Measurements from ENCODE around the gene TLL2.

The TLL2 gene

DNA sequence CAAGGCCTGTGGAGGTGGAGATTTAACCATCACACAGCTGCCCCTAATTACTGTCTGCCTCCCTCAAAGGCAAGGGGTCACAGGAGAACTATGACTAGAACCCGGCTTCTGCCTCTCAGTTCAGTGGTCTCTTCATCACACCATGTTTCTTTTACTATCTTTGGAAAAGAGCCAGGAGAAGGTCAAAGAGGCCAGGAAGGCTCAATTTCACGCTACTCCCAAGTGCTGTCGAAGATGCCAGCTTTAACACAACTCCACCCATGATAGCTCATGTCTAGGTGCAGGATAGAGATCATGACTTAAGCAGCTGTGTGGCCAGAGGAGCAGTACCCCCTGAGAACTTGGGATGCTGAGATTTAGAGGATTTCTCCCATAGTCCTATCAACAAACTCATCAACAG, 94.4 kb downstream of the TLL2 start:
- no peak for DNase-seq

DNA sequence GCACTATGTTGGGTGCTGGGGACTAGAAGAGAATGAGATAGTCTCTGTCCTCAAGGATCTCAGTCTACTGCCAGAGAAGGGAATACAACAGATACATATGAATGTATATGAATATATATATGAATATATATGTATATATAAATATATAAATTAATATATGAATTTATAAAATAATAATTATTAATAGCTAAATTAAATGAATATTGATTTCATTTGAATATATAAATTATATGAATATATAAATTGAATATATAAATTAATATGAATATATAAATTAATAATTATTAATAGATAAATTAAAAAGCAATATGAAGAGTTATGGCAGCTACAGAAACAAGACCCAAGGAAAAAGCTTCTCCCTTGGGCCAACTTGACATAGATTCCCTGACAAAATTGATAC, 95.1 kb downstream of the TLL2 start:
- no peak for DNase-seq

DNA sequence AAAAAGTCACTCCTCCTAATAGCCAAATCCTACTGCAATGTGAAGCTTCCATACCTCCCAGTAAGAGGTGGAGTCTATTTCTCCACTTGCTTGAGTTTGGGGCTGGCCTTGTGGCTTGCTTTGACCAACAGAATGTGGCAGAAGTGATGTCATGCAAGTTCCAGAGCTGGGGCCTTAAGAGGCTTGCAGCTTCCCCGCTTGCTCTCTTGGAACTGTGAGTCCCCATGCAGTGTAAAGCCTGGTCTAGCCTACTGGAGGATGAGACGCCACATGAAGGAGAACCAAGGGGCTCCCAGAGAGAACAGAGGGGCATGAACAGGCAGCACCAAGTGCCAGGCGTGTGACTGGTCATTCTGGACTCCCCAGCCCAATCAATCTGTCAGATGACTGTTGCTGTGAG, 96.3 kb downstream of the TLL2 start:
- DNase-seq: no peak

DNA sequence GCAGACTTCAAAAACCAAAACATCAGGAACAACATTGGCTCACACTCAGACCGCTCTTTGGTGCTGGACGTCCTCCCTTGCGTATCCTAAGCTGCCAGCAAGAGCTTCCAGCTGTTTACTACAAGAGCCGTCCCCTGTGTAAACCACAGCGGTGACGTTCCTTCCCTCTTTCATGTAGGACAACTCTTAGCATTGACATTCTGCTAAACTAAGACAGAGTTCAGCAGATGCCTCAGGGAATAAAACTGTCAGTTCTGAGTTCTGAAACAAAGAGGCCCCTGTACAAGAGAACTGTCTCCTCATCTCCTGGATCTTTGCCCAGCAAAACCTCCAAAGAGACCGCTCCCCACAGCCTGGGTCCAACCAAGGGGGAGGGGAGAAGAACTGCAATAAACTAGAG, 97.1 kb downstream of the TLL2 start:
- no peak for DNase-seq

DNA sequence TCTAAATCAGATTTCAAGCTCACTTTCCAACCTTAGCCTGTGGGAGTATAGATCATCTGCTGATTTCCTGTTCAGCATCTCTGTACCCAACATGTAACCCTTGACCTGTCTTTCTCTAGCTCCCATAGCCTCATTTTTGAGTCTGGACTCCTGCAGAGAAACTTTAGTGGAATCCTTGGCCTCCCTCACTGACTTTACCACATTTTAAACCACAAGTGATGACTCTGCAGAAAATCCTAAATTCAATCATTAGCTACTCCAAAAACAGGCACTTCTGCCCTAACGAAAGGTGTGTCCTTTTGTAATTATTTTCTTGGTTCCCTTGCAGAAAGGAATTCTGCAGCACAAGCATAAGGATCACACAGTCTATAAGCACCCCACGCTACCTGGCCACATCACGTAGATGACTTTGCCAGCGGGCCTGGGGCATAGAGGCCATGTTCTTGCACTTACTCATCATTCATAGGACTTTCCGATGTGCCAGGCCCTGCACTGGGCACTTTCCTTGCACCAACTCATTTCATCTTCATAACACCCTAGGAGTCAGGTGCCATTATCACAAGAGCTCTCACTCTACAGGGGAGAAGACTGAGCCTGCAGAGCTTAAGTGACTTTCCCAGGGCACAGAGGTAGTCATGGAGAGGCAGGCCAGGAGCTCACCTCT, 97.7 kb downstream of the TLL2 start:
- DNase-seq: no peak

DNA sequence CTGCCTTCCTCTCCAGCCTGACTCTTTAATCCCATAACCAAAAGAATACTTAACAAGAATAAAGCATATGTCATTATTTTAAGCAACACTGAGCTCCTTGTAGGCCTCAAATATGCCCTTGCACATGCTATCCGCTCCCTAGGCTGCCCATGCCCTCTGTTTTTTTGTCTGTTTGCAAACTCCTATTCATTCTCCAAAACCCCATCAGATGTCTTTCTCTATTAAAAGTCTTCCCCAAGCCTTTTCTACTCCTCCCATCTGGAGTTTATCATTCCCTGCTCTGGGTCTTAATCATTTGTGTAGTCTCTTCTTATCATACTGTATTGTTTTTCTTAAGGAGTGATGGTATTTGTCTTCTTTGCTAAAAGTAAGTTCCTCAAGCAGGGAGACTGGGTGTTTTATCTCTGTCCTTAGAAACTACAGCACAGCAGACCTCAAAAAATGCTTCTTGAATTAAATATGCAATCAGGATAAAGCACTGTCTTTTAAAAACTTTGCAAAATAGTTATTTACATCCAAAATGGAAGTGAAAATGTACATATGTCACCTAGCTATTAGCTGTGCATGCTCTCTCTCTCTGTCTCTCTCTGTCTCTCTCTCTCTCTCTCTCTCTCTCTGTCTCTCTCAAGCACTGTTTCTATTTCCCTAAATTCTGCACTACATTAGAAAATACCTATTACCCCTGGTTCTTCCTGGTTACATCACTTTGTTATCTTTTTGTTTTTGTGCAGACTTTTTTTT, 98.4 kb downstream of the TLL2 start:
- no peak for DNase-seq

DNA sequence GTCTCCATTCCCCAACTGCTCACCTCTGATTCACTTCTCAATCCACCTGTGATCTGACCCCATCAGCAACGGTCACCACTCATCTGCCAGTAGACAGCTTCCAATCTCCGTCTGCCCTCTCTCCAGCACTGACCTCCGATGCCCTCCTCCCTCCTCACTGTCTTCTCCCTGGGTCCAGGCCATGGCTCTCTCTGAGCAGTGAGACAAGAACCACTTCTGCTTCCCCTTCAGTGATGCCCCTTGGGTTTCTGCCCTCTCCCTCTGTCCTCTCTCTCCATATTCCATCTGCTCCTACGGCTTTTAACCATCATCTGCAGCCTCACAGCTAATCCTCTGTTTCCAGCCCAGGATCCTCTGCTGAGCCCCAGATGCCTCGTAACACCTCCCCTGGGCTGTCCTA, 99.4 kb downstream of the TLL2 start:
- no peak for DNase-seq

DNA sequence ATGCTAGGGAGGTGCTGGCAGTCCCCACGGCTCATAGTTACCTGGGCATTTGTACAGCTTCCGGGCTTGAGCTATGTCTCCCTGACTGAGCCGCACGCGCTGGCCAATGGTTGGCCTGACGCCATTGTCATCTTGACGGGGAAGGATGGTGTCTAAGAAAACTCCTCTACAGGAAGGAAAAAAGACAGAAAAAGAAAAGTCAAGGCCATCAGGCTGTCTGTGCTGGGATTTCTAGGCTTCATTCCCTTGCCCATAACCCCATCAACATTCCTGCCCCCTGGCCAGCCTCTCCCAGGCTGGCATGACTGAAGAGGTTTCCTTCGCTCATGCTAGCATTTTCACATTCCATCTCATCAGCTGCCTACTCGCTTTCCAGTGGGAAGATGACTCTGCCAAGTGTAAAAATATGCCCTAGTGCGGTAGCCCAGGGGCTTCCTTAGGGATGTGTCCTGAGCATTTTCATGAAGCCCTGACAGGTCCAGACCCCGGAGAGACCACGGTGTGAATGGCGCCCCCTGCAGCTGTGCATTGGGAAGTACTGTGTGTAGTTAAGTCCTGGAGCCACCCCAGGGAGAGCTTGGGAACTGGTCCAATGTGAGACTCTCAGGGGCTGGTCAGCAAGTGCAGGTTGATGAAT, 100.5 kb downstream of the TLL2 start:
- no peak for DNase-seq

DNA sequence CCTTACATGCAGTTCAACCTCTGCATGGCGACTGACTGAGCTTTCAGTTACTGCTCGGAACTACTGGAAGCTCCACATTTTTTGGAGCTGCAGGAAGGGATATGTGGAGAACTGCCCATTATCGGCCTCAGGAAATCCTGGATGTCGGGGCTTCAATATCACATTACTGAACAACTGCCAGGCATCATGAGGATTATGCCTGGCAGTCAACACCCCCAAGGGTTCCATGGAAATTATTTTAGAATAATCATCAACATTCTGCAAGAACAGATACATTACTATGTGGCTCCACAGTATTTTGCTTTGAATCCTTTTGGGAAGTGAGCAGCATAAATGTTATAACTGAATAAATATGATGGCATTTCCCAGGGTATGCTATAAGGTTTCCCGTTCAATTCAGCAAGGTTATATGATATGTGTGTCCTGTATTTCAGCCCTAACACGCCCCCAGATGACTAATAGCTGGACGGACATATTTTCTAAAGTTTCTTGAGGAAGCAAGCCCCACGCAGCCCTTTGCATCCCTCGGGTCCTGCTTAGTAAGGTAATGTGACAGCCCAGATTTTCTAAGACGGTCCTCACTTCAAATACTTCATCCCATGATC, 101.9 kb downstream of the TLL2 start:
- no peak for DNase-seq

DNA sequence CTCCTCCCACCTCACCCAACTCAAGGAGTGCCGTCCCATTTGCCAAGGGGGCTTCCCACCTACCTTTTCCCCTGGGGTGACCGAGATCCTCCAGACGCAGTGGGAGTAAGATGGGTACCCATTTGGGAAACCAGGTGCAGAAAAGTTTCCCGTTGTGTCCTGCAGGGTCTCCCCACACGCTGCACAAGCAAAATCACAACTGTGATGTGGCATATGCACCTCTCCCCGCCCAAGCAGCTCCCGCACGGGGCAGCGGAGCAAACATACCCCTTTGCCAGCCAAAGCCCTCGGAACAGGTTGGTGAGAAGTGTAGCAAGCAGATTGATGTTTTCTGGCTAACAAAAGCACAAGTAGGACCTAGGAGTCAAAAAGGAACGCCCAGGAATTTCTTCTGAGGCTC, 103.4 kb downstream of the TLL2 start:
- DNase-seq: no peak

DNA sequence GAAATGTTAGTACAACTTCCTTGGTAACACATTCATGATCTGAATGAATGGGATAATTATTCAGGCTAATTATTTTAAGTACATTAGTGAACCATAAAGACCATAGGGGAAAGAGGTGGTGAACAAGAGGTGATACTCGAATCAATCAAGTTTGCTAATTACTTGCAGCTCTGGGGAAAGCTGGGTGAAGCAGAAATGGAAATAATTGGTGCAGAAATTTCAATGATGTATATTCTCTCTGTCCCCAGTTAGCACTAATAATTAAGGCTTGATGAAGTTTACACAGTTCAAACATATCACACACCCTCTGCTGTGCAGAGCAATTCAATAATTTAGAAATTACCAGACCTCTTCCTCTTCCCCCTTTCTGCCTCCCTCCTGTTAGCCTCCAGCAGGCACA, 105.5 kb downstream of the TLL2 start:
- no peak for DNase-seq

DNA sequence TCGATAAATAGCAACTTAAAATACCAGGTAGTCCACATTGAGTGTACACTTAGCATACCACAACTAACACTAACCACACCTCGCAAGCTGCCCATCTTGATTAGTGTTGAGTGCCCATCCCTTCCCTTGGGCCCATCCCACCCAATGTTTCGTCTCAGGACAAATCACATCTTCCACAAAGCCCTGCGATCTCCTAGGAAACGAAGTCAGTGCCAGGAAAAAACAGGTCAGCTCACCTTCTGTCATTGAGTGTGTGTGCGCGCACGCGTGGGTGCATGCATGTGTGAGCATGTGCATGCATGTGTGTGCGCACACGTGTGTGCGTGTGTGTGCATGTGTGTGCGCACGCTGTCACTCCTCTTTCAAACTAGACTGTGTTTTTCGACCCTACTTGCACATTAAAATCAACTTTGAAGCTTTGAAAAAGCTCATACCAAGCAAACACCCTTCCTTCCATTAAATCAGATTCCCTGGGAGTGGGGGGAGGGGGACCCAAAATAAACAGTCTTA, 106.1 kb downstream of the TLL2 start:
- no peak for DNase-seq

DNA sequence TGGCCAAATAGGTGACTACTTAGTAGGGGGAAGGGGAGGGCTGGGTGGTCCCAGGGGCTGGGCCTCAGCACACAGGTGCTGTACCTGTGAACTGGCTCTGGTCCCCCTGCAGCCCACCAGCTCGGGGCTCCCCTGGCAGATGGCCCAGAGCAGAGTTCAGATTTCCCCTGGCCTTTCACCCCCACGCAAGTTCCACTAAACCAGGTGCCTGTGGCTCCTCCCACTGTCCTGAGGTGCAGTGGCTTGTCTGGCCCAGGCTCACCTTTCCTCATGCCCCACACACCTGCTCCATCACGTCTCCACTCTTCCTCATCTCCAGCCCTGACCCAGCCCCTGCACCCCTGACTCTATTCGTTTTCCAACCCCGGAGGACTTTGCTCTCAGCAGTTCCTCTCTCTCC, 107.6 kb downstream of the TLL2 start:
- DNase-seq: no peak

DNA sequence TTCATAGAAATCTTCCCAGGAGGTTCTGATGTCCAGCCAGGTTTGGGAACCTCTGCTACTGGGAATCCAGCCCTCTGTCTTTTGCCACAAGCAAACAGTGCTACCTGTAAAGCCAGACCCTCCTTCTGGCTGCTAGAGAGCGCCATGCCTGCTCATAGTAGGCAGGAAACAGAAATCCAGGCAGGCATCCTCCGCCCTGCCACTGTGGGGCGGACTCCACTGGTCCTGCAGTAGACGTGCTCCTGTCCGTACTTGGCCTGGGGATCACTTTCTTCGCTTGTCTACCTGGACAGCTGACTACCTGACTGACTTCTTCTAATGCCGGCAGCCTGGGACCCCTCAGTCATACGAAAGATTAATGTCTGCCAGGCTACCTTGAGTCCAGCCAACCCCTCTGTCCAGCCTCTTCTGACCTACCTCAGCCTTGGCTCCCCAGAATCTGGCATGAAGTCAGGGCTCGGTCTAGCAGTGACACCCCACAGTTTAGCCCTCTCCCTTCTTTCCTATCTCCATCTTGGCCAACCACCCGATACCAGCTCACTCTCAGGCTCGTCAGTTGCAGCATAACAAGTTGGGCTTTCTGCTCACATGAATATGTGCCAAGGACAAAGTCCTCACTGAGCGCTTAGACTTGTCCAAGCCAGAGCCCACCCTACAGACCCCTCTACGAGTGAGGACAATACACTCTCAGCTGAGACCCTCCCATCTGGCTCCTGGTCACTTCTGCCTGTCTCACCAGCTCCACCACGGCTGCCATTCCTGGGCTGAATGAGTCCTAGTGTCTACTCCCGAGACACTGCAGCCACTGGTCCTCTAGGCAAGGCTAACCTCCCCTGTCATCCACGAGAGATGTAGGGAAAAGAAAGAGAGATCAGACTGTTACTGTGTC, 111.1 kb downstream of the TLL2 start:
- DNase-seq: no peak

DNA sequence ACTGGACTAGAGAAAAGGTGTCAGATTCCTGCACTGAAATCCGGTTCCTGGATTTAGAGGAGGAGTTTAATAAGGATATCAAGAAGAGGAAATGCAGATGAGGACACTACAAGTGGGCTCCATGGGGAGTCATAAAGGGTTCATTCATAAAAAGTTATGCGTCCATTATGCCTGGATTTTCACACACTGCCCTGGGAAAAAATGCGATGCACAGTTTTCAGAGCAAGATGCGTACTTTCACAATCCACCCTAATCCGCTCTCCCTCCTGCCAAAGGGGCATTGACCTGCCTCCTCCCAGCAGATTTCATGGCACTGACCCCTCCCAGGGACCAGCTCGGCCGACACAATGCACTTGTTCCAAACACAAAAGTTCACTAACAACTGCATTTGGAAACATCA, 112.7 kb downstream of the TLL2 start:
- DNase-seq: no peak

DNA sequence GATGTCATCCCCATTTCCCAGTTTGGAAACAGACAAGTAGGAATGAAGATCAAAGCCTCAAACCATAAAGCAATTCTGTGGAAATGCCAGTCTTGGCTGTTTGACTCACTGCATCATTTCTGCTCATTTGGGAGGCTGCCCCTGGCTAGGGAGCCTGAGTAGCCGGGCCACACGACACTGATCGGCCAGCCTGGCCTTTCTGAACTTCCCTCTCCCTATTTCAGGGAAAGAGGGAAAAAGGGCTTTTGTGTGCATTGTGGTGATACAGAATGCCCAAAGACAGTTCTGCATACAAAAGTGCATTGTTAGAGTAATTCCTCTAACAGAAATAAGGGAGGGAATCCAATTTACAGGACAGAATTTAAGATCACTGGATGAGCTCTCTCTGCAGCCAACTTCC, 113.3 kb downstream of the TLL2 start:
- no peak for DNase-seq

DNA sequence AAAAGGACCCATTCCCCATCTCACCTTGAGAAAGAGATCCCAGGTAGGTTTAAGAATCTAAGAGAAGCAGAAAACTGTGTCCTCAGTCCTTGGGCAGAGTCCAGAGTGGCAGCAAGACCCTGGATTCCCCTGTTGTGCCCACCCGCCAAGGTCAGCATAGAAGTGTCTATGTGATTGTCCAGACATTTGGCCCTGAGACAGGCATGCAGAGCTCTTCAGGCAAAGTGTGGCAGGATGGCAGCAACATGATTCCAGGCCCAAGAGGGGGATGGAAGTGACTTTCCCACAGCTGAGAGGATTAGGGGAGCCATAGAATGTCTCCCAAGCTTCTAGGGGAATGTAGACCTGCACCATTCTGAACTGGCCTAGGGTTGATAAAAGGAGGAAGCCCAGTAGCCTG, 115.8 kb downstream of the TLL2 start:
- no peak for DNase-seq

DNA sequence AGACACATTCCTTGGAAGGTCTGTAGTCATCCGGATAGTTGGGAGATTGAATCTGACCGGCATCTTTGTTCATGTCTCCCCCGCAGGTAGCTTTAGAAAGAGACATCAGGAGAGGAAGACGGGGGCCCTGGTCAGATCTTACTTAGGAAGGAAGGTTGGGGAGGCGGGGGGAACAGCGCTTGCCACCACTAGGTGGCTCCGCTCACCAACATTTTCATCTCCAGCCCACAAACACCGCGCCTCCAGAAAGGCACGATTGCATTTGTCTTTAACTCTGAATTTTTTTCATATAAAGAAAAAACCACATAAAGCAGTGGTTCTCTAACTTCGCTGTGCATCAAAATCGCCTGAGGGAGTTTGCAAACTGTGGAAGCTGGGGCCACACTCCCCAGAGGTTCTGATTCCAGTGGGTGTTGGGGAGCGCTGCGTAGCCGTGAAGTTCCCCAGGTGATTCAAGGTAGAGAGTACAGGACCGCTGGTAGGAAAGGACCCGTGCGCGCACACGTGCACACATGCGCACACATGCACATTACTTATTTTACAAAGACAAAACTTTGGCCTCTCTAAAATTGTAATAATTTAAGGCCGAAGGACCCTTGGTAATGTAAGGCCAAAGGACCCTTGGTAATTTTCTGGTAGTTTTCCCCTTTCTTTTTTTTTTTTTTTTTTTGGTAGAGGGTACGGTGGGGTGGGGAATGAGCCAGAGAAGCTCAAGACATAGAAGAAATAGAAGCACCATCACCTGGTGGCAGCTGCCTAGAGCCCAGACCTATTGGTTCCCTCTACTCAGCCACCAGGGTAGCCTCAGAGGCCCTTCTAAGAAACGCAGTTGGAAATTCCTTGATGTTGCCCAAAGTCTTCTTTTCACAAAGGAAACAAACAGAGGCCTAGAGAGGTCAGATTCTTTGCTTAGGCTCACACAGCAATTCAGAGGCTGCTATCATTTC, 117.5 kb downstream of the TLL2 start:
- no peak for DNase-seq

DNA sequence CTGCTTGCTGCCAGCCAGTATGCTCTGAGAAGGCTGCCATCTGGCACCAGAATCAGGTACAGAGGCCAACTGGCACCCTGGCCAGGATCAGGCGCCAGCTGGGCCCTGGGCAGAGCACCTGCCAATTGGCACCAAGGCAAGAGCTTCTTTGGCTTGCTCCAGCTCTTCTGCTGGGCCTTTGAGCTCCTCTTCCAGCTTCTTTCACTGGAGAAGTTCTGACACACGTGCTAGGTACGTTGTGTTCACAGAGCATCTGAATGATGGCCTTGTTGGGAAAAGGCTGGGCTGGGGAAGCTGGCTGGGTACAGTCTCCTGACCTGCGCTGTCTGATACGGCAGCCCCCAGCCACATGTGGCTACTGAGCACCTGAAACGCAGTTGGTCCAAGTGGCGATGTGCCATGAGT, 123.3 kb downstream of the TLL2 start:
- DNase-seq: peak; percentile 74

DNA sequence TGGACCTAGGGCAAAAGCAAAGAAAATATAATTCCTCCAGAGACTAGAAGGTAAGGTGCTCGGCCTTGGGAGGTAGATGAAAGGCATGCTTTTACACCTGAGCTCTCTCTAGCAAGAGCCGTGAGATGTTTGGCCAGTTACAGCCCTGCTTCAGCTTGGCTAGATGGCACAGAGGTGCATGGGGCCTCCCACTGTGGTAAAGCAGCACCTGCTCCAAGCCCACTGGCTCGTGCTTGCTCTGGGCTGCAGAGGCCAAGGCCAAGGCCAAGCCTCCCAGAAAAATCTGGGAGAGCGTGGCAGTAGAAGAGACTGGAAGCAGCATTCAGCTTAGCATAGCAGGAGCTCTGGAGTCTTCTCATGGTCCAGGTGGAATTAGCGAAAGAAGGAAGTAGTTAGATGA, 123.9 kb downstream of the TLL2 start:
- DNase-seq: no peak

DNA sequence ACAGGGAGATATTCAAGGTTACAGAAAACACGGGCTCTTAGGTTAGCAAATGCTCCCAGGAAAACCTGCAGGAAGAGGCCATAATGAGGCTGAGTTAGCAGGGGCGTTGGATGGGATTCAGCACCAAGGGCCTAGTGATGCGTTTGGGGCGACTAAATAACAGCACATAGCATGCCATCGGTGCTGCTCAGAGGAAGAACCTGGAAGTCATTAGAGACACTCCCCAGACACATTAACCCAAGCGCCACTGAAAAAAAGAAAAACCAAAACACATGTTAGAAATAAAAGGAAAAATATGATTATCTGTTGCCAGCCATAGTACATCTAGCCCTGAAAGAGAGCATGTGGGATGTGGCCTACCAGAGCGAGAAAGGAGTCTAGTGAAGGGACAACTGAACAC, 126.1 kb downstream of the TLL2 start:
- no peak for DNase-seq

DNA sequence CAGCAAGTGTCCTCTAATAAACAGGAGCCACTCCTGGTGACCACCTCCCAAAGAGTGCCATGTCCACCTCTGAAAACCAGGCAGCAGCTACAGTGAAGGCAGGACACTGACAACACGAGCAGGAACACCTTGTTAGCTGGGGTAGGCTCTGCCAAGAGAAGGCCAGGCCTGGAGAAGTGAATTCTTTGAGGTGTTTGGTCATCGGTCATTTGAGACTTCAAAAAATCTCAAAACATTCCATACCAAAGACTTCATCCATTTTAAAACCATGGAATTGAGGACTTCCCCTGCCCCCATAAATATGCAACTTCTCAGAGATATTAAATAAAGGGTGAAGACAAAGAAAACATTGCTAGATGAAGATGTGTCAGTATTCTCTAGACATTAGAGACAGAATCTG, 126.6 kb downstream of the TLL2 start:
- no peak for DNase-seq
